HG02623 (cell line): ENCODE results near the gene CHKA.

Experiments
- ATAC-seq: cut with Tn5 transposase; IDR thresholded peaks from one replicate; pipeline ENCODE4 v1.9.1; 2021; ENCODE audit warnings: moderate library complexity; ENCODE audit not compliant: unreplicated experiment

The CHKA gene

GRCh38 chr11:68048681-68049508 lies 72.3 kb downstream of the CHKA start:
- ATAC-seq = no peak

DNA sequence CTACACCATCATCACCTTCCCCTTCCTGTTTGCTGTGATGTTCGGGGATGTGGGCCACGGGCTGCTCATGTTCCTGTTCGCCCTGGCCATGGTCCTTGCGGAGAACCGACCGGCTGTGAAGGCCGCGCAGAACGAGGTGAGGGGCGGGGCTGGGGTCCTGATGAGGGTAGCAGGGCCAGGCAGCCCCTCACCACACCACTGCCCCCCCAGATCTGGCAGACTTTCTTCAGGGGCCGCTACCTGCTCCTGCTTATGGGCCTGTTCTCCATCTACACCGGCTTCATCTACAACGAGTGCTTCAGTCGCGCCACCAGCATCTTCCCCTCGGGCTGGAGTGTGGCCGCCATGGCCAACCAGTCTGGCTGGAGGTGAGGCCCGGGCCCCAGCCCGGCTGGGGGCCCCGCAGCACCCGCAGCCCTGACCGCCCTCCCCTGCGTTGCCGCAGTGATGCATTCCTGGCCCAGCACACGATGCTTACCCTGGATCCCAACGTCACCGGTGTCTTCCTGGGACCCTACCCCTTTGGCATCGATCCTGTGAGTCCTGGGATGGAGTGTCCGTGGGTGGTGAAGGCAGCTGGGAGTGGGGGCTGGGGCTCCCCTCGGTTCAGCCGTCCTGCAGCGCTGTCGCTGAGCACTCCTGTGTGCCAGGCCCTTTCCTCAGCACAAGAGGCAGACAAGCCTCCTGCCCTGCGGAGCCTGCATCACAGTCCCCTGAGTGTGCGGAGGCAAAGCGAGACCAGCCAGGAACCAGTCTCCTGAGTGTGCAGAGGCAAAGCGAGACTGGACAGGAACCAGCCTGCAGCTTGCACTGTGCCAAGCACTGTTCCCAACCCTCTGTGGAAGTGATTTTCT lies 73.5 kb downstream of the CHKA start:
- ATAC-seq = no peak

- no peak for ATAC-seq
Observed at GRCh38 chr11:68044898-68045351, 76.3 kb downstream of the CHKA start.

GRCh38 chr11:68044145-68044813 lies 76.9 kb downstream of the CHKA start:
- no peak for ATAC-seq

DNA sequence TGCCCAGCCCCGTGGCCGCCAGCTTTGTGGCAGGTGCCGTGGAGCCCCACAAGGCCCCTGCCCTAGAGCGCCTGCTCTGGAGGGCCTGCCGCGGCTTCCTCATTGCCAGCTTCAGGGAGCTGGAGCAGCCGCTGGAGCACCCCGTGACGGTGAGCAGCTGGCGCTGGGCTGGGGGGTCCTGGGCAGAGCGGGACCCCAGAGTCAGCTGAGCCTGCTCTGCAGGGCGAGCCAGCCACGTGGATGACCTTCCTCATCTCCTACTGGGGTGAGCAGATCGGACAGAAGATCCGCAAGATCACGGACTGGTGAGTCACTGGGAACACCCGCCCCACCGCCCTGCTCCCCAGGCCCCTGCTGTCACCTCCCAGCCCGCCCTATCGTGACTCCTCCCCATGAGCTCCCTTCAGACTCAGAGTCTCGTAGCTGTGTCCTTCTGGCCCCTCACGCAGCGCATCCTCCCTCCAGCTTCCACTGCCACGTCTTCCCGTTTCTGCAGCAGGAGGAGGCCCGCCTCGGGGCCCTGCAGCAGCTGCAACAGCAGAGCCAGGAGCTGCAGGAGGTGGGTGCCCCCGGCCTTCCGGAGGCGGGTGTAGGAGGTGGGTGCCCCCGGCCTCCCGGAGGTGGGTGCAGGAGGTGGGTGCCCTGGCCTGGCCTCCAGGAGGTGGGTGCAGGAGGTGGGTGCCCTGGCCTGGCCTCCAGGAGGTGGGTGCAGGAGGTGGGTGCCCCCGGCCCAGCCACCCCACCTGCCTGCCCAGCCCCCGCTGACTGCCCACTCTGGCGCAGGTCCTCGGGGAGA lies 77.6 kb downstream of the CHKA start:
- no peak for ATAC-seq

DNA sequence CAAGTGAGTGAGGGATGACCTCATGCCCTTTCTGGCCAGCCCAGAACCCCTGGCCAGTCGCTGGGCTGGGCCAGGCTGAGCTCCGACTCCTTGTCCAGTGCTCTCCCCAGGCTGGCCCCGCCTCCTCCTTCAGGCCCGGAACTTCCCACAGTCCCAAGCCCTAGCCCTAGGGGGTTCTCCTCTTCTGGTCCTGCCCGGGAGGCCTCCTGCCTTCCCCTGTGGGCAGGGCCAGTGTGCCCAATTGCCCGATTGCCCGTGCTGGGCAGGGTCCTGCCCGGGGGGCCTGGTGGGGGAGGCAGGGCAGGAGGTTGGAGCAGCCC lies 78.2 kb downstream of the CHKA start:
- no peak for ATAC-seq

- ATAC-seq = no peak
Observed at GRCh38 chr11:68042219-68043028, 78.8 kb downstream of the CHKA start.

- ATAC-seq = no peak
Observed at GRCh38 chr11:68041617-68042218, 79.5 kb downstream of the CHKA start.

DNA sequence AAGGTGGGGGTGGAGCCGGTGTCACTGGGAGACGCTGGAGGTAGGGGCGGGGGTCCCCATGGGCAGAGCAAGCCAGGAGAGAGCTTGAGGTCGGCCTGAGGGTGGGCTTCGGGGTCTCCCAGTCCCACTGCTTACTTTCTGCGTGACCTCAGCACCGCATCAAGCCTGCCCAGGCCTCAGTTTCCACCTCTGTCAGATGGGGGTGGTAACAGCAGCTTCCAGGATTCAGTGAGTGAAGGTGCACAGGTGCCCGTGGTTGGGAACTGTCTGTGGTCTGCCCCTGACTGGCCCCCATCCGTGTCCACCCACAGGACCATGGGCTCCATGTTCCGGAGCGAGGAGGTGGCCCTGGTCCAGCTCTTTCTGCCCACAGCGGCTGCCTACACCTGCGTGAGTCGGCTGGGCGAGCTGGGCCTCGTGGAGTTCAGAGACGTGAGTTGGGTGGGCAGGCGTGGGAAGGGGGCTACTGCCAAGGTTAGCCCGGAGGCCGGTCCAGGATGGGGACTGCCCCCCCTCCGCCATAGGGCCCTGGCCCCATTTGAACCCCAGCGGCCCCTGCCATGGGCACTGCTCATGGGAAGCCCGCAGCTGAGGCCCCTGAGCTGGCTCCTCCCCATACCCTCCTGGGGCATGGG lies 80.1 kb downstream of the CHKA start:
- ATAC-seq = no peak

DNA sequence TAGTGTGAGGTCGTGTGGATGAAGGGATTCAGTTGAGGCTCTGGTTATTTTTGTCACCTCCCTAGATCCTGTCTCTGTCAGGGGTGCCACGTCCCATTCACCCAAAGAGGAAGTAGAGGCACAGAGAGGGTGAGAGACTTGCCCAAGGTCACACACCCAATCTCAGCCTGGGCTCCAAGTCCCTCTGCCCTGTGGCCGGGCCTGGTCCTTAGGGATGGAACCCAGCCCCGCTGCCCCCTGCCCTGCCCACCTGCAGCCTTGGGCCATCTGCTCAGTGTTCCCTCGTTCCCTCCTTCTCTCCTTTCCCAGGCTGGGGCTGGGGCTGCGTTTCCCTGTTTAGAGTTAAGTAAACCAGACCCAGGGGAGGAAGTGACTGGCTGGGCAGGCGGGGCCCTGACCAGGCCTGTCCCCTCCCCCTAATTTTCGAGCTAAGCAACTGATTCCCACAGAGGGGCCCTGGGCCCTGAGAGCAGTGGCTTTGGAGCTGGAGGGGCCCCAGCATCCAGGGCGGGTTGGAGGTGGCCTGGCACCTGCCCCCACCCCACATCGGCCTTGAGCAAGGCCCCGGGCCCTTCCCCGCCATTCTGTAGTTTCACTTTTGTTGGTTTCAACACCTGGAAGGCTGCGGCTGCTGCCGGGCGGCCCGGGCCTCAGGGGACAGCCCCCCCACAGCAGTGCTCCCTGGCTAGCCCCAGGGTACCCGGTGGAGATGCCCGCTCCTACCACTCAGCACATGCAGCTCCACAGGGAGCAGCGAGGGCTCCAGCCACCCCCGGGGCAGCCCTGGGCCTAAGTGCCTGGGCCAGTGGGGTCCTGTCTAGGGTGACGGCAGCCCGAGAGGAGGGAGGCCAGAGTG lies 80.9 kb downstream of the CHKA start:
- ATAC-seq = peak; percentile 48

DNA sequence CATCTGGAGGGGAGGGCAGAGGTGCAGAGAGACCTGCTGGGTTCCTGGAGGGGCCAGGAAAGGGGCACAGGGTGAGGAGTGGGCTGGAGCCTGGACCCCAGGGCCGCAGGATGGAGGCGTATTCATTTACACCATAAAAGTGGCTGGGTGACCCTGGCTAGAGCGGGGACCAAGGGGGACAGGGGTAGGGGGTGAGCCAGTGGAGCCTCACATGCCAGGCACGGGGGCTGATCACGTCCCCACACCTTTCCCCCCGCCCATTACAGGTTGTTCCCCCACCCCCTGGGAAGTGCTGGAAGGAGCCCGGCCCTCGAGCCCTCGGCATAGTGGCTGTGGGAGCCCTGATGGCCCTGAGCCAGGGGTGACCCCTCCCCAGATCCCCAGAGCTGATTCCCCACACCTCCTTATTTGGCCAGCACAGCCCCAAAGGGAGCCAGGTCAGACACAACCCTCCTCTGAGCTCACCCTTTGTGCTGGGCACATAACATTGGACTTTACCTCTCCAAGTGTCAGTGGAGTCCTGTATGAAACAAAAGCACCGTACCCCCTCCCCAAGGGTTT lies 81.6 kb downstream of the CHKA start:
- ATAC-seq = peak; percentile 15

GRCh38 chr11:68038718-68039525 lies 82.3 kb downstream of the CHKA start, which contains the start of gene TCIRG1:
TSS of gene TCIRG1 (plus strand) at chr11:68039025. CDS start at chr11:68041272, 2,247 bp downstream.
- ATAC-seq = peak; percentile 45

GRCh38 chr11:68038226-68038717 lies 82.9 kb downstream of the CHKA start:
- no peak for ATAC-seq

GRCh38 chr11:68037411-68038225 lies 83.6 kb downstream of the CHKA start:
- ATAC-seq = no peak

DNA sequence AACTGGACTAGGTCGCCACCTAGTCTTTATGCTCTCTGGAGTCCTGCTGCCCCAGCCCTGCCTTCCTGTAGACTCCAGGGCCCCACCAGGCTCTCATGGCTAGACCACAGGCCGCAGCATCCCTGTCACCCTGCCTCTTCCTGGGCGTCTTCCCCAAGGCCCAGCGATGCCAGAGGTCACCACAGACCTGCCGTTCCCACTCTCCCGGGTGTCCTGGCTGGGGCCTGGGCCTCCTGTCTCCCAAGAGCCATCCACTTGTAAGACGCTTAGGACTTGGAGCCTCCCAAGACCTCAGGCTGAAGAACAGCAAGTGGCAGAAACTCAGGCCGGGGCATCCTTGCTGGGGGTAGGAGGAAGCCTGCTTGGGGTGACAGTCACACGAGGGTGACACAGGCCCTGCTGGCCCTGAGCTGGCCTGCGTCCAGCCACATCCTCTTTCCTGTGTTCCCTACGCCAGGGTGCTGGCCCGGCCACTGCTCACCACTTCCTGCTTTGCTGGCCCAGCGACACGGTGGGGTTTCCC lies 84.4 kb downstream of the CHKA start:
- ATAC-seq = no peak
